Cerebellar cortex (tissue), 1 donor: ENCODE data around the gene SAMD8.
"Not testable (repeated sequence)": the region's sequence is repeated elsewhere in the genome, so short reads cannot be mapped to it uniquely, and the experiment has no call there.

Experiments used
- DNase-seq: peaks from one replicate; pipeline ENCODE4 v3.0.0-alpha.2; 2015; ENCODE audit warnings: low spot score

The SAMD8 gene

GRCh38 chr10:75086278-75086934 lies 25.1 kb upstream of the SAMD8 start:
- DNase-seq, result no peak

DNA sequence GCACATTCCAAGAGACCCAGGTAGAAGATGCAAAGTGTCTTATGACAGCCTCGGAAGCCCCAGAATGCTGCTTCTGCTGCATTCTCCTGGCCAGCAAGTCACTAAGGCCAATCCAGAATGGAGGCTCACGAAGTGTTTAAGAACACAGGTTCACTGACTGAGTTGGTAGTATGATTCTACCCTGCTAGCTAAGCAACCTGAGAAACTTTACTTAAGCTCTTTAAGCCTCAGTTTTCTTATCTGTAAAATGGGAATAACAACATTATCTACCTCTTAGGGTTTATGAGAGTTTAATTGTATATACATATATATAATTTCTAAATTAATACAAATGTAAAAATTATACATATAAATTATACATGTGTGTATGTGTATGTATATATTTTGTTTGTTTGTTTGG lies 22.8 kb upstream of the SAMD8 start:
- DNase-seq, result no peak

DNA sequence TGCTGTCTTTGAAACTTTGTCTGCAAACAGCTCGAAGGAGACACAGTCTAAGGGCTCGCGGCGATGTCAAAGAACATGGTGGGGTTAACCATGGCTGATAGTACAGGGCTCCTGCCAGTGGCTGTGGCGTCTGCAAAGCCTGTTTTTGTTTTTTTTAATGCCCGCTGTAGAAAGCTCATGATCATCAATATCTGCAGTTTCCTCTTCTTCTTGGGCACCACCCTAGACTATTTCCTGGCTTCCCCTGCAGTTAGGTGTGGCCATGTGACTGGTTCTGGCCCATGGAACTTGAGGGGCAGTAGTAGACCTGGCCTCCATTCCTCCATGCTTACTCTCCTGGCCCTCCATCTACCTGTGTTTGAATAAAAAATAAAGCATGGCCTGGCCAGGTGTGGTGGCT lies 21.8 kb upstream of the SAMD8 start:
- no peak for DNase-seq

DNA sequence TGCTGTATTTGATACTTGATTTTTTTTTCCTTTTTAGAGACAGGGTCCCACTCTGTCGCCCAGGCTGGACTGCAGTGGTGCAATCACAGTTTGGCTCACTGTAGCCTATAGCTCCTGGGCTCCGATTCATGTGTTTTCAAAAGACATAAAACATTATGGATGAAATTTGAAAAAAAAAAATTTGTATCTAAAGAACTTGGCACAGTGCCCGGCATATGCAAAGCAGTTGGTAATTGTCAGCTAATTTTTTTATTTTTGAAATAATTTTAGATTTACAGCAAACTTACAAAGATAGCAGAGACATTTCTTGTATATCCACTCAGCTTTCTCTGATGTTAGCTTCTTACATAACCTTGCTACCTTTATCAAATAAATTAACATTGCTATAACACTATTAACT lies 20.3 kb upstream of the SAMD8 start:
- DNase-seq, result no peak

DNA sequence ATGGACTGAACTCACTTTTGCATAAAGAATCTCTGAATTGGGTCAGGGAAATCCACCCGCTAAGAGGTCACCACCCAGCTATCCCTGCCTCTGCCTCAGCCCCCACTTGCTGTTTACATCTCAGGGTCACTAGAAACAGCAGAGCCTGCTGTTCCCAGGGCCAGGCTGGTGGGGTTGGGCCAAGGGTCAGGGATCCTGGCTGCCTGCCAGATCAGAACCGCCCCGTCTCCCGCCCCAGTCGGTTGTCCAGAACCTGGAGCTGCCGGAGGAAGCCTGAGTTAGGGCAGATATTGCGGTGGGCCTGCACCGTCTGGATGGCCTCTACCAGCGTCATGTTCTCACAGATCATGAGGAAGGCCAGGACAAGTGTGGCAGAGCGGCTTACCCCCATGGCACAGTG lies 17.0 kb upstream of the SAMD8 start:
- DNase-seq, result no peak

GRCh38 chr10:75095631-75096030 lies 15.8 kb upstream of the SAMD8 start:
- DNase-seq, result no peak

DNA sequence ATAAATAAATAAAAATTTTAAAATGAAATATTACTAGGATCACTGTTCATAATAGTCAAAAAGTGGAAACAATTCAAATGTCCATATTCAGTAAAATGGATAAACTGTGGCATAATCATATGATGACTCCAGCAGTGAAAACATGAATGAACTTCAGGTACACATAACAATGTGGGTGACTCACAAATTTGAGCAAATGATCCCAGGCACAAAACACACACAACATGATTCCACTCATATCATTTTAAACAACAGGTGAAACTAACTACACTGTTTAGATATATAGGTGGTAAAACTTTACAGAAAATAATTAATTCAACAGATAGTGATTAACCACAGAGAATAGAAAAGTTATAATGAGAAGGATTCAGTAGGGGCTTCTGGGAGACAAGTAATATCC lies 14.7 kb upstream of the SAMD8 start:
- no peak for DNase-seq

DNA sequence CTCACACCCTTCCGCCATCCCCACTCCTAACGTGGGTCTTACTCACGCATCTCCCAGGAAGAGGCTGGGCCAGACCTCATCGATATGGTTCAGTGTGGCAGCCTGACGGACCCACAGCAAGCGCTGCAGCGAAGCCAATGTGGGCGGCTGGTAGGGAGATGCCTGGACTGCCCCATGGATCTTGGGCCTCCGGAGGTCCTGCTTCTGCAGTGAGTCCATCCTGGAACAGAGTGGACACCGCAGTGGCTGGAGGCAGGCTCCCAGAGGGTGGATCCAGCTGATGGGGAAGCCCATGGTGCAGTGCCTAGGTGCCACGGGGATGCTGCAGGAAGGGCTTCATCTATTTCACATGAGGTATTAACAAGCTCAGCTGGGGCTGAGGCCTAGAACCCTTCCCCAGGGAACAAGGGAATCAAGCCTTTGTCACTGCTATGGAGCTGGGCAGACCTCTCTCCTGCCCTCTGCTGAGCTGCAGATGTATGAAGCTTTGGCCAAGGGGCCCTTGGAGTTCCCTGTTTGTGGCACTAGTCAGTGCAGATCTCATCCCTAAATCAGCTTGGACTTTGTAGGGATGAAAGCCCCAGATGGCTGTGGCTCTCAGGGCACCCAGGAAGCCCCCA lies 13.7 kb upstream of the SAMD8 start:
- peak; percentile 33 for DNase-seq

- DNase-seq, result no peak
Measured at GRCh38 chr10:75098902-75099673, 12.4 kb upstream of the SAMD8 start.

DNA sequence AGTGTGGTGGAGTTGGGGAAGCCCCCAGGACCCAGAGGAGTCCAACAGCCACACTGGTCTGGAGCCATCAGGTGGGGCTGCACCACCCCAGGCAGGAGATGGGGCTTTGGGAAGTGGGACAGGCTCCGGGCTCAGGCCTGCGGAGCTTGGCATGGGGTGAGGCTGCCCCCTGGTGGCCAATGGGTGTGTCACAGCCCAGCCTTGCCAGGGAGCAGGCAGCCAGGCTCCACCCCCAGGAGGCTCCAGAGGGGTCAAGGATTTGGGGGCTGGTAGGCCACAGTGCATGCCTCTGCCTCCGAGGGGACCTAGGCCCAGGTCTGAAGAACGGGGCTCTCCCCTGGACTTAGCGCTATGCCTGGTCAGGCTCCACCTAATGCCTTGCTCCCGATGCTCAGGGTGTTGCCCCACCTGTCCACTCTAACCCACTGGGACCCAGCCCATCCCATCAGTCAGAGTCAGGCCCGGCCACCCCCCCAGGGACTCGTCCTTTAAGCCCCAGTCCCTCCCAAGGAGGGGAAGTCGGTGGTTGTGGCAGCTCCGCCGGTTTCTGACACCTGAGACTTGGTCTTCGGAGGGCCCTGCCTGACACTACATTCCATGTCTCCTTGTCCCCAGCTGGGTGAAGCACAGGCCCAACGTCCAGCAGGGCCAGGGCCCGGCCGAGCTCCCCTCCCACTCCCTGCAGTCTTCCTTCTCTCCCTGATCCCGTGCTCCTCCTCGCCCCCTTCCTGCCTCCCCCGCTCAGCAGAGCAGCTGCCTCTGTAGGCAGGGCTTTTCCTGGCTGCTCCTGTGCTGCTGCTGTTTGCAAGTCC lies 11.3 kb upstream of the SAMD8 start:
- peak; percentile 74 for DNase-seq

DNA sequence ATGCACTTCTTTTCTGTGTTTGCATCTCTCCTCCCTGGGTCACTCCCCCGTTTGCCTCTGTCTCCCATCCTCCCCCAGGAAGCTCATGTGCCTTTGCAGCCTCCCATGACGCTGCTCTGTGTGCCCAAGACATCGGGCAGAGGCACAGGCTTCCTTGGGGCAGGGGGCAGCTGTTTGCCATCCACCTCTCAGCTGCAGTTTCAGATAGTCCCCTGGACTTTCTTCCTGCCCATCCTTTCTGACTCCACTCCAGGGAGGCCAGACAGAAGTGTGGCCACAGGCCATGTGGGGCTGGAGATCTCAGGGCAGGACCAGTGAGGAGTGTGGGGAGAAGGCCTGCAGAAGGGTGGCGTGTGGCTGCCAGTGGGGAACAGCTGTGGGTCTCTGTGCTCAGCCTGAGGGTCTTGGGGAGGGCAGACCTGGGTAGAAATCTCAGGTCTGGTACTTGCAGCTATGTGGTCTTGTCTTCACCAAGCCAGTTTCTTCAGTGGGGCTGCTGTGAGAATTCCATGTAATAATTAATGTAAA lies 10.6 kb upstream of the SAMD8 start:
- DNase-seq, result no peak

GRCh38 chr10:75101416-75102251 lies 9.8 kb upstream of the SAMD8 start:
- DNase-seq, result no peak

DNA sequence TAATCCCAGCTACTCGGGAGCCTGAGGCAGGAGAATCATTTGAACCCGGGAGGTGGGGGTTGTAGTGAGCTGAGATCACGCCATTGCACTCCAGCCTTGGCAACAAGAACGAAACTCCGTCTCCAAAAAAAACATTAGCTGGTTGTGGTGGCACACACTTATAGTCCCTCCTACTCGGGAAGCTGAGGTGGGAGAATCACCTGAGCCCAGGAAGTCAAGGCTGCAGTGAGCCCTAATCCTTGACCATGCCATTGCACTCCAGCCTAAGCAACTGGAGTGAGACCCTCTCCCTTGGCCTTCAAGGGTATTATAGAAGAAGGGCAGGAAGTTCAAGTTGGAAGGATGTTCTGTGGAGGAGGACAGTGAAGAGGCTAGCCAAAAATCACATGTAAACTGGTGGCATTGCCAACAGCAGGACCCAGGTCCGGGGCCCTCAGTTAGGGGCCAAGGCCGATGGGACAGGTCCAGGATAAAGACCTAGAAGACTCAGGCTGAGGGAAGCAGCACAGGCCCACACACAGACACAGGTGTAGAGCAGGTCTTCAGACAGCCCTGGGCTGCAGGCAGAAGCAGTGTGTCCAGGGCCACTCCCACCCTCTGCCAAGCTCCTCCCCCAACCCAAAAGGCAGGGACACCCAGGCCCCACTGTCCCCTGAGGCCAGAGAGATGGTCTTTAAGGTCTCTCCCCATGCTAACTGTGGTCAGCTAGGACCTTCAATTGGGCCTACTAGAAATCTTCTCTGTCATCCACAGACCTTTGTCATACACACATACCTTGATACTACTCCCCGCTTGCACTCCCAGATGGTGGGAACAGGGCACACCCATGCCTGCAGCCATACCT lies 8.4 kb upstream of the SAMD8 start:
- DNase-seq, result no peak

GRCh38 chr10:75103881-75104686 lies 7.4 kb upstream of the SAMD8 start:
- no peak for DNase-seq

- DNase-seq, result no peak
Measured at GRCh38 chr10:75104842-75105241, 6.6 kb upstream of the SAMD8 start.

GRCh38 chr10:75105576-75106197 lies 5.8 kb upstream of the SAMD8 start:
- DNase-seq, result no peak

DNA sequence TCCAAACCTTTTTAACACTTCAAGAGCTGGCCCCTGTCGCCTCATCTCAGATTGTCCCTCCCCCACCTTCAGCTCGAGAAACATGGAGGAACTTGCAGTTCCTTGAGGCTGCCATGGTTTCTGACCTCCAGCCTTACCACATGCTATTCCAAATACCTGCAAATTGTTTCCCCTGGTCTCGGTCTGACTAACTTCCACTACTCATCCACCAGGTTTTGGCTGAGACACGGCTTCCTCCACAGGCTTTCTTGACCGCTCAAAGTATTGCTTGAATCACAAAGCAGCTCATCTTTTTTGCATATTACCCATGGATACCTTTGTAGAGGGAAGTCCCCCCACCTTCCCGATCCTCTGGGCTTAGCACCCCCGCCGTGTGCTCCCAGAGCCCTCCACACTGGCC lies 5.2 kb upstream of the SAMD8 start:
- no peak for DNase-seq

DNA sequence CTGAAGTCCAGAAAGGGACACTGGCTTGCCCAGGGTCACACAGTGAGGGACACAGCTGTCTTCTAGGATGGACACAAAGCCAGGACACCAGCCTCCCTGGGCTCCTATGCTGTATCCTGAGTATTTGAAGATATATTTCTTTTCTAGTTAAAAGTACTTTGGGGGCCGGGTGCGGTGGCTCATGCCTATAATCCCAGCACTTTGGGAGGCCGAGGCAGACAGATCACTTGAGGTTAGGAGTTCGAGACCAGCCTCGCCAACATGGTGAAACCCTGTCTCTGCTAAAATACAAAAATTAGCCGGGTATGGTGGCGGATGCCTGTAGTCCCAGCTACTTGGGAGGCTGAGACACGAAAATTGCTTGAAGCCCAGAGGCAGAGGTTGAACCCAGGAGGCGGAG lies 4.6 kb upstream of the SAMD8 start:
- DNase-seq, result not testable (repeated sequence)
